Measurements from ENCODE around the gene TAB3.

DNA sequence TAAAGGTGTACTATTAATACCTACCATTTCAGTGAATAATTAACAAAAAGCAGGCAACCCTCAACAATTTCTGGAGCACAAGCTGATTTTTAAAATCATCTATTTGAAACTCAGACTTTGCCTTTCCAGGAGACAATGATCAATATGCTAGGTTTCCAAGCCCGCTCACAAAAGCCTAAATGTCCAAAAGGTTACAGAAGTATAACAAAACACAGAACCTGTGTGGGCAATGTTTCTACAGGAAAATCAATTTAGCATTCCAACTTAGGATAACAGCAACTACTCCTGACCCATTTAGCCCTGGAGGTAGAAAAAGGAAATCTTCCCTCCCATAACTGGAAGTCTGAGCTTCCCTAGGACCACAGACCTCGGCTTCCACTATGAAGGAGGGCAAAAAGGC lies 3.9 kb downstream of the TAB3 start:
- TF ChIP-seq ZFP3 (CRISPR knock-in tag; IDR thresholded peaks at IDR 0.05) = no peak
- TF ChIP-seq ZNF70 (CRISPR knock-in tag; IDR thresholded peaks at IDR 0.05) = no peak
- TF ChIP-seq ZNF8 (CRISPR knock-in tag; IDR thresholded peaks at IDR 0.05) = no peak
- TF ChIP-seq PPARA (CRISPR knock-in tag; IDR thresholded peaks at IDR 0.05; ENCODE audit: borderline replicate concordance) = no peak
- TF ChIP-seq ZFP30 (CRISPR knock-in tag; IDR thresholded peaks at IDR 0.05) = no peak
- no peak for TF ChIP-seq RARB (CRISPR knock-in tag; IDR thresholded peaks at IDR 0.05)

Measured in SK-N-SH treated with all-trans-retinoic acid at 6 μM for 48 hours (cell line).